HL-60 (cell line): ENCODE data around the gene METRNL.
"Not testable (repeated sequence)": the region's sequence is repeated elsewhere in the genome, so short reads cannot be mapped to it uniquely, and the experiment has no call there.

Experiments
- DNase-seq, 2 experiments: peaks; one replicate each; pipeline ENCODE4 v3.0.0-alpha.2; 2010 to 2020; ENCODE audit warnings: low read depth in 1 of 2, low spot score in 1 of 2
- H3K27ac ChIP-seq: fragments of 250-450 bp; sonication (Bioruptor Pico); replicated peaks from 2 replicates; pipeline ENCODE4 v1.5.1; 2020; ENCODE audit warnings: mild to moderate bottlenecking, moderate library complexity
- H3K27me3 ChIP-seq: fragments of 250-450 bp; sonication (Bioruptor Pico); 2 replicates; pipeline ENCODE4 v1.5.1; 2021; ENCODE audit warnings: mild to moderate bottlenecking, moderate library complexity; ENCODE audit not compliant: insufficient read depth, poor library complexity, severe bottlenecking
- H3K4me3 ChIP-seq: replicated peaks from 2 replicates; pipeline ENCODE4 v1.5.1; 2011; ENCODE audit warnings: mild to moderate bottlenecking, control low read depth, low read length; ENCODE audit not compliant: insufficient read depth
- GABPA ChIP-seq: IDR thresholded peaks from 2 replicates; pipeline ENCODE4 v1.6.1; 2012; ENCODE audit warnings: low read depth
- POLR2AphosphoS5 ChIP-seq: IDR thresholded peaks from 2 replicates; pipeline ENCODE4 v1.6.1; 2012; ENCODE audit warnings: low read depth
- SPI1 ChIP-seq: IDR thresholded peaks from 2 replicates; pipeline ENCODE4 v1.6.1; 2012; ENCODE audit warnings: low read depth, mild to moderate bottlenecking, borderline replicate concordance
- TF ChIP-seq, protein P1 (sequence below): IDR thresholded peaks from 2 replicates; pipeline ENCODE4 v1.6.1; 2012; ENCODE audit warnings: low read depth; ENCODE audit not compliant: insufficient replicate concordance
- TF ChIP-seq, protein P2 (sequence below): IDR thresholded peaks from one replicate; pipeline ENCODE4 v1.5.1; 2011; ENCODE audit warnings: low read length, control low read depth, inconsistent platforms; ENCODE audit not compliant: insufficient read depth

The METRNL gene

DNA sequence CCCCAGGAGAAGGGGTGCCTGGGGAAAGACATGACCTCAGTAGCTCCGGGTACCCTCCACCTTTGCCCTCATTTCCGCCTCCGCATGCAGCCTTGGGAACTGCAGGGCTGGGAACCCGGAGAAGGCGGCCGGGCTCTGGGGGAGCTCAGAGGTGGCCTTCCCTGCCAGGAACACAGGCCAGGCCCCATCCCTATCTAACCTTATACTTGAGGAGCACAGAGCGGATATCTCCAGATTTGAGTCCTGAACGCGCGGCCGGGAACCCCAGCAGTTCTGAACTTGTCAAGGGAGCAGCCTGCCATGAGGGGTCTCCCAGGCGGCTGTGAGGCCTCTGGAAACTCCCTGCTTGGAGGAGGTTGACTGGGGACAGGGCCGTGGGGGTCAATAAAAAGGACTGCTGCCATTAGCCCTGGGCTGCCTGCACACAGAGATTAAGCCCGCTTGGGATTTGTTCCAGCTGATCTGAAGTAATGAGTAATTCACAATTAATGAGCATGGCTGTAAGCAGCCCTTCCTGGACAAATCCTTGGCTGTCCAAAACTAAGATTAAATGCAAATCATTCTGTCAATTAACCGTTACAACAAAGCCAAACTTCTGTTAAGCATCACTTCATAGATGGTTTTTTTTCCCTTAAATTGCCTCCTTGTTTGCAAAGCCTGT lies 26.3 kb upstream of the METRNL start:
- DNase-seq: no peak
- no peaks in the 10 kb centered on the region for H3K27me3 ChIP-seq
- H3K27ac ChIP-seq: peak overlapping the region; percentile 79
- no peak overlapping the region for H3K4me3 ChIP-seq
- TF ChIP-seq GABPA (no peak), SPI1 (no peak), POLR2AphosphoS5 (no peak)
- TF ChIP-seq, protein P1, sequence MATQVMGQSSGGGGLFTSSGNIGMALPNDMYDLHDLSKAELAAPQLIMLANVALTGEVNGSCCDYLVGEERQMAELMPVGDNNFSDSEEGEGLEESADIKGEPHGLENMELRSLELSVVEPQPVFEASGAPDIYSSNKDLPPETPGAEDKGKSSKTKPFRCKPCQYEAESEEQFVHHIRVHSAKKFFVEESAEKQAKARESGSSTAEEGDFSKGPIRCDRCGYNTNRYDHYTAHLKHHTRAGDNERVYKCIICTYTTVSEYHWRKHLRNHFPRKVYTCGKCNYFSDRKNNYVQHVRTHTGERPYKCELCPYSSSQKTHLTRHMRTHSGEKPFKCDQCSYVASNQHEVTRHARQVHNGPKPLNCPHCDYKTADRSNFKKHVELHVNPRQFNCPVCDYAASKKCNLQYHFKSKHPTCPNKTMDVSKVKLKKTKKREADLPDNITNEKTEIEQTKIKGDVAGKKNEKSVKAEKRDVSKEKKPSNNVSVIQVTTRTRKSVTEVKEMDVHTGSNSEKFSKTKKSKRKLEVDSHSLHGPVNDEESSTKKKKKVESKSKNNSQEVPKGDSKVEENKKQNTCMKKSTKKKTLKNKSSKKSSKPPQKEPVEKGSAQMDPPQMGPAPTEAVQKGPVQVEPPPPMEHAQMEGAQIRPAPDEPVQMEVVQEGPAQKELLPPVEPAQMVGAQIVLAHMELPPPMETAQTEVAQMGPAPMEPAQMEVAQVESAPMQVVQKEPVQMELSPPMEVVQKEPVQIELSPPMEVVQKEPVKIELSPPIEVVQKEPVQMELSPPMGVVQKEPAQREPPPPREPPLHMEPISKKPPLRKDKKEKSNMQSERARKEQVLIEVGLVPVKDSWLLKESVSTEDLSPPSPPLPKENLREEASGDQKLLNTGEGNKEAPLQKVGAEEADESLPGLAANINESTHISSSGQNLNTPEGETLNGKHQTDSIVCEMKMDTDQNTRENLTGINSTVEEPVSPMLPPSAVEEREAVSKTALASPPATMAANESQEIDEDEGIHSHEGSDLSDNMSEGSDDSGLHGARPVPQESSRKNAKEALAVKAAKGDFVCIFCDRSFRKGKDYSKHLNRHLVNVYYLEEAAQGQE: no peak
- TF ChIP-seq, protein P2, sequence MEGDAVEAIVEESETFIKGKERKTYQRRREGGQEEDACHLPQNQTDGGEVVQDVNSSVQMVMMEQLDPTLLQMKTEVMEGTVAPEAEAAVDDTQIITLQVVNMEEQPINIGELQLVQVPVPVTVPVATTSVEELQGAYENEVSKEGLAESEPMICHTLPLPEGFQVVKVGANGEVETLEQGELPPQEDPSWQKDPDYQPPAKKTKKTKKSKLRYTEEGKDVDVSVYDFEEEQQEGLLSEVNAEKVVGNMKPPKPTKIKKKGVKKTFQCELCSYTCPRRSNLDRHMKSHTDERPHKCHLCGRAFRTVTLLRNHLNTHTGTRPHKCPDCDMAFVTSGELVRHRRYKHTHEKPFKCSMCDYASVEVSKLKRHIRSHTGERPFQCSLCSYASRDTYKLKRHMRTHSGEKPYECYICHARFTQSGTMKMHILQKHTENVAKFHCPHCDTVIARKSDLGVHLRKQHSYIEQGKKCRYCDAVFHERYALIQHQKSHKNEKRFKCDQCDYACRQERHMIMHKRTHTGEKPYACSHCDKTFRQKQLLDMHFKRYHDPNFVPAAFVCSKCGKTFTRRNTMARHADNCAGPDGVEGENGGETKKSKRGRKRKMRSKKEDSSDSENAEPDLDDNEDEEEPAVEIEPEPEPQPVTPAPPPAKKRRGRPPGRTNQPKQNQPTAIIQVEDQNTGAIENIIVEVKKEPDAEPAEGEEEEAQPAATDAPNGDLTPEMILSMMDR: no peak

DNA sequence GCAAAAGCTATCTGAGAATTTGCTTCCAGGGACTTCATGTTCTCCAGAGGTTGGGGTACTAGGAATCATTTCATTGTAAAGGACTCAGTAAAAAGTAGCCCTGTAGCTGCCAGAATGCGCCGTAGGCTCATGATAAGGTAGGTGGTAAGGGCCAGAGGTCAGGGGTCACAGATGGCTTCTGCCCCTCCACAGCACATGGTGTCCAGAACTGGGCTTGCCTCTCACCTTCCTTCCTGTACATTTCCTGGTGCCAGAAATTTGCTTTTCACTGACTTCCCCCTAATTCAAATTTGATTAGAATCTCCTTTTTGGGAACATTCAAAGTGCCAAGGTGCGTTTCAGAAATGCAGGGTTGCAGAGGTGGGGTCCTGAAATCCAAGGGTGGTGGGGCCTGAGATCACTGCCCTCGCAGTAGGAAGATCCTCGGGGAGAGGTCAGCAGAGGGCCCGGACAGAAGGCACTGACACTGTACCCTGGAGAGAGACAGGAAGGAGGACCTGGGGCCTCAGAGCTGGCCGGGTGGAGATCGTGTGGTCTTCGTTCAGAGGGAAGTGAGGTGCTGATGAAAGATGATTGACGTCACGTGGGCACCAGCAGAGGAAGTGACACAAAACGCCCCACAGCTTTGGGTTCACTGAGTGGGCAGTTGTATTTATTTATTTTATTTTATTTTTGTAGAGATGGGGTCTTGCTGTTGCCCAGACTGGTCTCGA lies 25.5 kb upstream of the METRNL start:
- Histone ChIP-seq H3K4me3 (no peak overlapping the region), H3K27ac (peak overlapping the region; percentile 79), H3K27me3 (no peaks in the 10 kb centered on the region)
- peak; percentile 80 to 90 for DNase-seq
- TF ChIP-seq GABPA (peak; percentile 75), SPI1 (peak; percentile 92), POLR2AphosphoS5 (peak; percentile 76)
- TF ChIP-seq, protein P1: peak; percentile 55
- TF ChIP-seq, protein P2: no peak

DNA sequence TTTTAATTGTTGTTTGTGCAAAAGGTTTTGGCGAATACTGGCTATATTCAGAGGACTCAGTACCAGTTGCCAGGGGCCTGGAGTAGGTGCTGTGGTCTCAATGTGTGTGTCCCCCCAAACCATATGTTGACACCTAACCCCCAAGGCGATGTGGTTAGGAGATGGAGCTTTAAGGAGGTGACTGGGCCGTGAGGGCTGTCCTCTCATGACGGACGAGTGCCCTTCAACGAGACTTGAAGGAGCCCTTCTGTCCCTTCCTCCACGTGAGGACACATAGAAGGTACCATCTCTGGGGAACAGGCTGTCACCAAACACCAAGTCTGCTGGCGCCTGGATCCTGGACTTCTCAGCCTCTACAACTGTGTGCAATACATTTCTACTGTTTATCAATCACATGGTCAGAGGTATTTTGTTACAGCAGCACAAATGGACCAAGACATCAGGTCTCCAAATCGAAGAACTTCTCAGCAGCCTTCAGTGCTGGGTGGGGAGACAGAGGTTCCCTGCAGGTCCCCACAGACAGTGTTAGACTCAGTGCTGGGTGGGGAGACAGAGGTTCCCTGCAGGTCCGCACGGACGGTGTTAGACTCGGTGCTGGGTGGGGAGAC lies 24.8 kb upstream of the METRNL start:
- no peaks in the 10 kb centered on the region for H3K27me3 ChIP-seq
- TF ChIP-seq POLR2AphosphoS5 (no peak), GABPA (no peak), SPI1 (no peak)
- TF ChIP-seq, protein P1: no peak
- TF ChIP-seq, protein P2: no peak

DNA sequence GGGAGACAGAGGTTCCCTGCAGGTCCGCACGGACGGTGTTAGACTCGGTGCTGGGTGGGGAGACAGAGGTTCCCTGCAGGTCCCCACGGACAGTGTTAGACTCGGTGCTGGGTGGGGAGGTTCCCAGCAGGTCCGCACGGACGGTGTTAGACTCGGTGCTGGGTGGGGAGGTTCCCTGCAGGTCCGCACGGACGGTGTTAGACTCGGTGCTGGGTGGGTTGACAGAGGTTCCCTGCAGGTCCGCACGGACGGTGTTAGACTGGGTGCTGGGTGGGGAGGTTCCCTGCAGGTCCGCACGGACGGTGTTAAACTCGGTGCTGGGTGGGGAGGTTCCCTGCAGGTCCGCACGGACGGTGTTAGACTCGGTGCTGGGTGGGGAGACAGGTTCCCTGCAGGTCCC lies 24.2 kb upstream of the METRNL start:
- not testable (repeated sequence) for H3K27me3 ChIP-seq, H3K4me3 ChIP-seq, H3K27ac ChIP-seq, DNase-seq

More for the DNA sequence above, 24.8 kb upstream of the METRNL start:
- Histone ChIP-seq H3K27ac (peak overlapping the region; percentile 79), H3K4me3 (no peak overlapping the region)
- DNase-seq: no peak
